ENCODE measurements around the gene FKBP11. TPM values are rescaled to one million over a fixed set of nuclear protein-coding genes. Genes with fewer than 3 reads are reported as not detected.

FKBP11 gene
- total and polyA plus RNA-seq, 2 of the 13 experiments (the other 11 are each of a cell fraction or from before 2014, with no cell fraction given): 15.5 to 19.4 TPM

DNA sequence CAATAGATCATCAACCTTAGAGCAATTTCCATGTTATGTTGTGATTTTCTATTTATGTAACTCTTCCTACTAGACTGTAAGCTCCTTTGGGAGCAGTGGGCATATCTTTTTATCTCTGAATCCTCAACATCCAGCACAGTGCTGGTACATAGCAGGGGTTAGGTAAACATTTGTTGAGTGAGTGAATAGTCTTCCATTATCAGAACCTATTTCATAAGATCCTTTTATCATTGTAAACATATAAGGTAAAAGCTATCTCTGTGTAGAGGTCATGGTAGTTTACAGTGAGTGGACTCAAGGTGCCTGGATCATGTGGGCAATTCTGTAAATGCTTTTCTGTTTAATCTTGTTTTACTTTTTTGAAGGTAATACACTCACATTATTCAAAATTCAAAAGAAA, 15.1 kb downstream of the FKBP11 start (continued):
- TF ChIP-seq ZNF75D (CRISPR knock-in tag; IDR thresholded peaks at IDR 0.05; ENCODE audit: borderline replicate concordance): no peak
- TF ChIP-seq TERF1 (CRISPR knock-in tag; IDR thresholded peaks at IDR 0.05): no peak
- 0 out of 2 replicates have a peak, but pooled peaks have one; percentile 23 for TF ChIP-seq KLF6 (CRISPR knock-in tag; IDR thresholded peaks at IDR 0.05)
- TF ChIP-seq TEF (CRISPR knock-in tag; IDR thresholded peaks at IDR 0.05): 0 out of 2 replicates have a peak, but pooled peaks have one; percentile 41
- no peak for TF ChIP-seq SOX6 (IDR thresholded peaks at IDR 0.05)
- peak; percentile 94 for TF ChIP-seq SOX6 (CRISPR knock-in tag; IDR thresholded peaks at IDR 0.05)
- TF ChIP-seq E2F1 (CRISPR knock-in tag; IDR thresholded peaks at IDR 0.05): no peak
- TF ChIP-seq TFDP1 (CRISPR knock-in tag; IDR thresholded peaks at IDR 0.05; ENCODE audit: borderline replicate concordance): peak; percentile 28; the same call in 1 of the 2 replicates
- no peak for TF ChIP-seq ZNF33A (CRISPR knock-in tag; IDR thresholded peaks at IDR 0.05; ENCODE audit: borderline replicate concordance)
- TF ChIP-seq, protein P1, sequence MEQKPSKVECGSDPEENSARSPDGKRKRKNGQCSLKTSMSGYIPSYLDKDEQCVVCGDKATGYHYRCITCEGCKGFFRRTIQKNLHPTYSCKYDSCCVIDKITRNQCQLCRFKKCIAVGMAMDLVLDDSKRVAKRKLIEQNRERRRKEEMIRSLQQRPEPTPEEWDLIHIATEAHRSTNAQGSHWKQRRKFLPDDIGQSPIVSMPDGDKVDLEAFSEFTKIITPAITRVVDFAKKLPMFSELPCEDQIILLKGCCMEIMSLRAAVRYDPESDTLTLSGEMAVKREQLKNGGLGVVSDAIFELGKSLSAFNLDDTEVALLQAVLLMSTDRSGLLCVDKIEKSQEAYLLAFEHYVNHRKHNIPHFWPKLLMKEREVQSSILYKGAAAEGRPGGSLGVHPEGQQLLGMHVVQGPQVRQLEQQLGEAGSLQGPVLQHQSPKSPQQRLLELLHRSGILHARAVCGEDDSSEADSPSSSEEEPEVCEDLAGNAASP (CRISPR knock-in tag; IDR thresholded peaks at IDR 0.05; ENCODE audit: borderline replicate concordance): peak; percentile 96
- TF ChIP-seq REPIN1 (CRISPR knock-in tag; IDR thresholded peaks at IDR 0.05; ENCODE audit: borderline replicate concordance, low read depth): peak; percentile 77; the same call in 1 of the 2 replicates
- no peak for TF ChIP-seq FUBP1 (CRISPR knock-in tag; IDR thresholded peaks at IDR 0.05; ENCODE audit: borderline replicate concordance)
- TF ChIP-seq EZH2 (conservative IDR thresholded peaks at IDR 0.05; ENCODE audit: low read depth, low read length): no peak
- peak; percentile 99 for TF ChIP-seq FOXA3 (CRISPR knock-in tag; IDR thresholded peaks at IDR 0.05)
- peak; percentile 47; the same call in 1 of the 2 replicates for TF ChIP-seq ZNF772 (CRISPR knock-in tag; IDR thresholded peaks at IDR 0.05)
- peak; percentile 94 for TF ChIP-seq RCOR2 (CRISPR knock-in tag; IDR thresholded peaks at IDR 0.05)
- TF ChIP-seq, protein P2, sequence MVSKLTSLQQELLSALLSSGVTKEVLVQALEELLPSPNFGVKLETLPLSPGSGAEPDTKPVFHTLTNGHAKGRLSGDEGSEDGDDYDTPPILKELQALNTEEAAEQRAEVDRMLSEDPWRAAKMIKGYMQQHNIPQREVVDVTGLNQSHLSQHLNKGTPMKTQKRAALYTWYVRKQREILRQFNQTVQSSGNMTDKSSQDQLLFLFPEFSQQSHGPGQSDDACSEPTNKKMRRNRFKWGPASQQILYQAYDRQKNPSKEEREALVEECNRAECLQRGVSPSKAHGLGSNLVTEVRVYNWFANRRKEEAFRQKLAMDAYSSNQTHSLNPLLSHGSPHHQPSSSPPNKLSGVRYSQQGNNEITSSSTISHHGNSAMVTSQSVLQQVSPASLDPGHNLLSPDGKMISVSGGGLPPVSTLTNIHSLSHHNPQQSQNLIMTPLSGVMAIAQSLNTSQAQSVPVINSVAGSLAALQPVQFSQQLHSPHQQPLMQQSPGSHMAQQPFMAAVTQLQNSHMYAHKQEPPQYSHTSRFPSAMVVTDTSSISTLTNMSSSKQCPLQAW (CRISPR knock-in tag; IDR thresholded peaks at IDR 0.05): peak; percentile 62; the same call in 1 of the 2 replicates
- TF ChIP-seq ELF3 (CRISPR knock-in tag; IDR thresholded peaks at IDR 0.05): peak; percentile 75
- TF ChIP-seq FOXO4 (CRISPR knock-in tag; conservative IDR thresholded peaks at IDR 0.05): no peak
